Panc1 (cell line): ENCODE results near the gene RNF144B. TPM values are rescaled to one million over a fixed set of nuclear protein-coding genes. Genes with fewer than 3 reads are reported as not detected.

Experiments used
- ATAC-seq: fragments of 200-7000 bp; cut with Tn5 transposase; 2 replicates; pipeline ENCODE4 v1.9.1; 2020; ENCODE audit warnings: mild to moderate bottlenecking, moderate library complexity
- BruUV-seq: library from RNA; stranded (reverse); fragments of 400-500 nt; replicated peaks from 2 replicates; lab custom pipeline; 2021; lab: Mats Ljungman, UMichigan
- CTCF ChIA-PET: fragments of 300-600 bp; sonication (Branson Sonifier 250); formaldehyde crosslinking; loops from one replicate; lab custom pipeline; 2022; ENCODE audit warnings: antibody characterized with exemption; lab: Charles Lee
- POLR2A ChIA-PET: fragments of 300-600 bp; sonication (Branson Sonifier 250); formaldehyde crosslinking; loops from one replicate; lab custom pipeline; 2022; ENCODE audit warnings: antibody characterized with exemption; lab: Charles Lee
- DNase-seq: peaks from one replicate; pipeline ENCODE4 v3.0.0-alpha.2; 2010; ENCODE audit warnings: low read depth, low spot score
- H3K27ac ChIP-seq: 2 replicates; pipeline ENCODE4 v1.5.1; 2011; ENCODE audit warnings: mild to moderate bottlenecking, low read length, inconsistent platforms
- H3K27me3 ChIP-seq: fragments of 200-500 bp; sonication (Bioruptor generic); 2 replicates; pipeline ENCODE4 v1.6.0; 2014; ENCODE audit warnings: low read length, inconsistent platforms; ENCODE audit not compliant: control insufficient read depth, insufficient read depth
- H3K36me3 ChIP-seq: fragments of 200-500 bp; sonication (Bioruptor generic); 2 replicates; pipeline ENCODE4 v1.5.1; 2014; ENCODE audit warnings: inconsistent platforms, mild to moderate bottlenecking, low read length, moderate library complexity; ENCODE audit not compliant: control insufficient read depth, insufficient read depth
- H3K4me1 ChIP-seq: 2 replicates; pipeline ENCODE4 v1.5.1; 2011; ENCODE audit warnings: inconsistent platforms, mild to moderate bottlenecking, low read length, moderate library complexity; ENCODE audit not compliant: control insufficient read depth, insufficient read depth
- H3K4me3 ChIP-seq, 2 experiments: 2 replicates each; pipeline ENCODE4 v1.5.1; 2011 to 2012; ENCODE audit warnings: low read depth in 2 of 2, low read length in 2 of 2, mild to moderate bottlenecking in 2 of 2, inconsistent platforms in 1 of 2, moderate library complexity in 1 of 2
- H3K9me3 ChIP-seq: fragments of 200-500 bp; sonication (Bioruptor generic); 2 replicates; pipeline ENCODE4 v1.5.1; 2014; ENCODE audit warnings: low read depth, mild to moderate bottlenecking, inconsistent platforms, low read length, moderate library complexity; ENCODE audit not compliant: control insufficient read depth, insufficient read depth
- CTCF ChIP-seq: fragments of 450-650 bp; IDR thresholded peaks from 2 replicates; pipeline ENCODE4 v1.5.1; 2017; ENCODE audit warnings: mild to moderate bottlenecking
- POLR2AphosphoS5 ChIP-seq: IDR thresholded peaks from 2 replicates; pipeline ENCODE4 v1.6.1; 2012; ENCODE audit warnings: mild to moderate bottlenecking, low read depth, low read length, moderate library complexity
- REST ChIP-seq, 2 experiments: IDR thresholded peaks; 2 replicates each; pipeline ENCODE4 v1.6.1; 2011 to 2012; ENCODE audit warnings: low read depth in 2 of 2, control low read depth in 1 of 2, low read length in 1 of 2, mild to moderate bottlenecking in 1 of 2, moderate library complexity in 1 of 2; ENCODE audit not compliant: insufficient read depth in 1 of 2
- SIN3A ChIP-seq: IDR thresholded peaks from 2 replicates; pipeline ENCODE4 v1.6.1; 2012; ENCODE audit warnings: low read depth, mild to moderate bottlenecking, low read length, moderate library complexity, borderline replicate concordance; ENCODE audit not compliant: insufficient read depth
- TCF7L2 ChIP-seq: IDR thresholded peaks from 2 replicates; pipeline ENCODE4 v1.6.1; 2011; ENCODE audit warnings: mild to moderate bottlenecking, low read depth, low read length, inconsistent platforms
- in situ Hi-C: cut with HindIII; loops from 2 replicates; pipeline ENCODE4 v1.10.0; 2016; ENCODE audit warnings: low sequenced_read_pairs, low pct_unique_long_range_greater_than_20kb
- intact Hi-C: fragments of 100-400 bp; cut with micrococcal nuclease; formaldehyde crosslinking; loops from one replicate; pipeline ENCODE4 v1.10.0; 2022; ENCODE audit not compliant: unreplicated experiment
- total RNA-seq: library from RNA; stranded (reverse); gene quantifications from one replicate; pipeline ENCODE4 v1.2.1, GENCODE V29; 2021; ENCODE audit not compliant: unreplicated experiment

Gene RNF144B
- total RNA-seq, 1 experiment from 2014 or later = 5.6 TPM

- no peak for DNase-seq
- peaks cover 3% of the 10 kb centered on the region; the same call in 1 of the 2 replicates for H3K27me3 ChIP-seq
- BruUV-seq = no TSS peak
- ChIA-PET CTCF (no interaction called here), POLR2A (no interaction called here)
- intact Hi-C loops = no loop called here
- in situ Hi-C loops = no loop called here
- H3K36me3 ChIP-seq = no peaks in the 10 kb centered on the region
- H3K4me1 ChIP-seq = no peaks in the 10 kb centered on the region
- no peak for ATAC-seq
- no peak overlapping the region for H3K27ac ChIP-seq
- H3K9me3 ChIP-seq = no peaks in the 10 kb centered on the region
- H3K4me3 ChIP-seq = no peak overlapping the region
- no peak for TF ChIP-seq REST (IDR thresholded peaks at IDR 0.05; ENCODE audit: insufficient read depth in 1 of 2, low read depth in 2 of 2, low read length in 1 of 2)
- TF ChIP-seq SIN3A = no peak
- no peak for TF ChIP-seq CTCF
- no peak for TF ChIP-seq POLR2AphosphoS5
- no peak for TF ChIP-seq TCF7L2
Observed at GRCh38 chr6:18352842-18353241, 34.3 kb upstream of the RNF144B start.

GRCh38 chr6:18353251-18353650 lies 33.9 kb upstream of the RNF144B start:
- in situ Hi-C loops (no loop called here), intact Hi-C loops (no loop called here)

More at GRCh38 chr6:18353251-18353650, 33.9 kb upstream of the RNF144B start:
- ATAC-seq (no peak), DNase-seq (no peak)
- CTCF ChIA-PET = no interaction called here
- POLR2A ChIA-PET = no interaction called here
- Histone ChIP-seq H3K9me3 (no peaks in the 10 kb centered on the region), H3K4me1 (no peaks in the 10 kb centered on the region), H3K4me3 (no peak overlapping the region), H3K36me3 (no peaks in the 10 kb centered on the region), H3K27me3 (peaks cover 3% of the 10 kb centered on the region; the same call in 1 of the 2 replicates), H3K27ac (no peak overlapping the region)
- no peak for TF ChIP-seq CTCF
- no peak for TF ChIP-seq SIN3A
- no peak for TF ChIP-seq POLR2AphosphoS5
- TF ChIP-seq REST (IDR thresholded peaks at IDR 0.05; ENCODE audit: insufficient read depth in 1 of 2, low read depth in 2 of 2, low read length in 1 of 2) = no peak
- no peak for TF ChIP-seq TCF7L2
- no TSS peak for BruUV-seq
